ENCODE measurements around the gene SLC4A1AP.
"Not testable (repeated sequence)": the region's sequence is repeated elsewhere in the genome, so short reads cannot be mapped to it uniquely, and the experiment has no call there.

Gene SLC4A1AP

GRCh38 chr2:27651056-27651455 is 12.6 kb upstream of the SLC4A1AP start:
- DNase-seq (ENCODE audit: low read depth) = no peak

DNA sequence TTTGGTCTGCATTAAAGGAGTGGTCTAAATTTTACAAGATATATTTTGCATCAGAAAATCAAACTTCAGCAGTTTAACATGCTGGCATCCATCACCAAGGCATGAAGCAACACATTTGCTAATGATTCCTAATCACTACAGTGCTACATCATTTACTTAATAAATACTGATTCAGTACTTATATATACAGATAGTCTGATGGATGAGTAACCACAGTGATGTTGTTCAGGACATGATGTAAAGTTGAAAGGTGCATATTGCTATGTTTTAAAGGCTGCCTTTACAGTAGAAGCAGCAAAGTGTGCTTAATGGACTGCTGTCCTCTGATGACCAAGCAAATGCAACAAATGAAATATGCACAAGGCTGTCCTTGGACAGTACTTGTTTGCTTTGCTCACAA is 11.3 kb upstream of the SLC4A1AP start:
- DNase-seq (ENCODE audit: low read depth) = no peak

- DNase-seq (ENCODE audit: low read depth) = no peak
Observed at GRCh38 chr2:27652790-27653189, 10.9 kb upstream of the SLC4A1AP start.

- DNase-seq (ENCODE audit: low read depth) = no peak
Observed at GRCh38 chr2:27653397-27653796, 10.3 kb upstream of the SLC4A1AP start.

DNA sequence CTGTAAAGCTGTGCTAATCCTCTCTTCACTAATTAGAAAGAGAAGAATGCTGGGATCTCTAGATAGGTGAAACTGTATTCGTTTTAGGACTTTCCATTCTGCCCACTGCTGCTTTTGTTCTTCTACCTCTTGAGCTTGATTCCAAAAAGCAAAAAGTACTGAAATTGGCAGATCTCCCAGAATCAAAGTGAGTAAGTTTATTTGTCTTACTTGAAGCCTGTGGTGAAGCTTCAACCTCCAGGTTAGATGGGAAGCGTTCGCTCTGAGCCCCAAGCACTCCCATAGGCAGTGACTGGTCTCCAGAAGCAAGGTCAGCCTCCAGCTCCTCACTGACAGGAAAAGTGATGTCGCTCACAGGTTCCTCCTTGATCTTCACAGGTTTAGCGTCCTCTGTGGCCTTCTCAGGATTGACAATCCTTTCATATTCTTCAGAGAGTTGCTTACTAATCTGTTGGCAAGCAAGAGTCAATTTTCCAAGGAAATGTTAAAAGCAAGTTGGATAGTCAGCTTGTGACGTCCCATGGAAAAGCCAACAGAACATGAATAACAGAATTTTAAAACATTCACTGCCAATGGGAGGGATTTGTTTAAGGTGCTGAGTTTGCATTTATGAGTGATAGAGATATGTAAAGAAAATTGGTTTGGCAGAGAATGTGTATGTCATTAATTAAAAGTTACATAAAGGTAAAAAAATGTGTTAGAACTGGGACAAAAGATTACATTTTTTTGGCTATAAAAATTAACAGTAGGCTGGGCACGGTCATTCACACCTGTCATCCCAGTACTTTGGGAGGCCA is 8.3 kb upstream of the SLC4A1AP start:
- DNase-seq (ENCODE audit: low read depth) = no peak

GRCh38 chr2:27661371-27661770 is 2.3 kb upstream of the SLC4A1AP start:
- DNase-seq (ENCODE audit: low read depth) = no peak

- DNase-seq (ENCODE audit: low read depth) = no peak
Observed at GRCh38 chr2:27664154-27664574, 475 bp downstream of the SLC4A1AP start.

DNA sequence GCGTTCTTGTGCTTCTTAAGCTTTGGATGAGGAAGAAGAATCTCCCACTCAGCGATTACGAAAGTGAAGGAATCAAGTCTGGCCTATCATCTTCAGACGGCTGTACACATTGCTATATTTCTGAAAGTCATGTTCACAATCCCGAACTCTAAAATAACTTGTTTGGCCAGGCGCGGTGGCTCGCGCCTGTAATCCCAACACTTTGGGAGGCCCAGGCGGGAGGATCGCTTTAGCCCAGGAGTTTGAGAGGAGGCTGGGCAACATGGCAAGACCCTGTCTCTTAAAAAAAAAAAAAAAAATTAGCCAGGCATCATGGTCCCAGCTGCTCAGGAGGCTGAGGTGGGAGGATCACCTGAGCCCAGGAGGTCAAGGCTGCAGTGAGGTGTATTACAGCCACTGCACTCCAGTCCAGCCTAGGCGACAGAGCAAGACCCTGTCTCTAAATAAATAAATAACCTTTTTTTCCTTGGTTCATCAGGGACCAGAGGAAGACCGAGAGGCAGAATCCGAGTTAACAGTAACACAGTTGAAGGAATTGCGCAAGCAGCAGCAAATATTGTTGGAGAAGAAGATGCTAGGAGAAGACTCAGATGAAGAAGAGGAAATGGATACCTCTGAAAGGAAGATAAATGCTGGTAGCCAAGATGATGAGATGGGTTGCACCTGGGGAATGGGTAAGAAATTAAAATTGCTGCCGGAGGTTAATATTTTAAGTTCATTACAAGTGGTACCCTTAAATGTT is 1.1 kb downstream of the SLC4A1AP start:
- no peak for DNase-seq (ENCODE audit: low read depth)

GRCh38 chr2:27667446-27667845 is 3.8 kb downstream of the SLC4A1AP start:
- no peak for DNase-seq (ENCODE audit: low read depth)

DNA sequence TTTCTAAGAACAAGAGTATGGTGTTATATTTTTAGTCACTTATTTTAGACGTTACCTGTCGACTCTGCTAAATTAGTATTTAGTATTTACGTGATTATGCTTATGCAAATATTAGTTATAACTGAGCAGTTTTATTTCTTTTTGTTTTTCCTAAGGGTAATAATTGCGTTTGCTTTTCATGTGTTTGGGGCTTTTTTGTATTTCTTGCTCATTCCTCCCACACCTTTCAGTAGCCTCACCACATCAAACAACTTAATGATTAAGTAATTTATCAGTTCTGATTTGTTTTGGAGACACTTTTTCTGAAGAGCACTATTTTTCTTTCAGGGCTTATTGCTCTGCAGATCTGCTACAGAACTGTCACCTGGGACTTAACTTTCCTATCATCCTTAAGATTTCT is 7.5 kb downstream of the SLC4A1AP start:
- DNase-seq (ENCODE audit: low read depth) = no peak

DNA sequence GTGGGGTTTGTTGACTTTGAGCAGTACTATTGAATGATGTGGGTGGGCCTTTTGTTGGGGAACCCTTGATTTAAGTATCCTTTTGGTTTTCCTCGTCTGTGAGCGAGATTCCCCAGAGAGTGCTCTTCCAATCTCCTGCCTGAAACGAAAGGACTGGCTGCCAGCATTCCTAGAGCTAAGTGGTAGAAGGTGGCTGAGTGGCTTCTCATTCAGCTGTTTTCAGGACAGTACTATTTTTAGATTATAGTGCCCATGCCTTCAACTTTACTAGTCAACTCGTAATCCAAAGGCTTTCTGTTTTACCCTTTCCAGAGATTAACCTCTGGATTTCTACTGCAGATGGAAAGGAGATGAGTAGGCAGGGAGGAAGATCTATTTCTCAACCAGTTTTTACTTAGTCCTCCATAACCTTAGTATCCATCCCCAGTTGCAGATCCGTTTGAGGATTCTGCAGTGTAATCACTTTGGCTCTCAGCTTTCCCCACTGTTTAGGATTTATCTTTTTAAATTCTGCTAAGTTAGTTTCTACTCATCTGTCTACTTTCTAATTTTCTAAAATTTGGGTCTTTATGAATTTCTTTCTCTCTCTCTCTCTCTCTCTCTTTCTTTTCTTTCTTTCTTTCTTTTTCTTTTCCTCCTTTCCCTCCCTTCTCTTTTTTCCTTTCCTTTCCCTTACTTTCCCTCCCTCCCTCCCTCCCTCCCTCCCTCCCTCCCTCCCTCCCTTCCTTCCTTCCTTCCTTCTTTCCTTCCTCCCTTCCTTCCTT is 9.2 kb downstream of the SLC4A1AP start:
- no peak for DNase-seq (ENCODE audit: low read depth)

DNA sequence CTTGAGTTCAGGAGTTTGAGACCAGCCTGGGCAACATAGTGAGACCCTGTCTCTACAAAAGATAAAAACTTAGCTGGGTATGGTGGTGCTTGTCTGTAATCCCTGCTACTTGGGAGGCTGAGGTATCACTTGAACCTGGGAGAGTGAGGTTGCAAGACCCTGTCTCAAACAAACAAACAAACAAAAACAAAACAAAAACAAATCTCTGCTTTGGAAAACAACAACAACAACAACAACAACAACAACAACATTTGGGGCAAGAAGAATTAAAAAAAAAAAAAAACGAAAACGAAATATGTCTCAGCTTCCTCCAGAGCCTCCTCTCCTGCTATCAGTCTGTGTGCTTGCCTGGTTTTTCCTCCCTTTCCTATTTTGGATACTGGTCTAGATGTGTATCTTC is 16.9 kb downstream of the SLC4A1AP start:
- DNase-seq (ENCODE audit: low read depth) = no peak

DNA sequence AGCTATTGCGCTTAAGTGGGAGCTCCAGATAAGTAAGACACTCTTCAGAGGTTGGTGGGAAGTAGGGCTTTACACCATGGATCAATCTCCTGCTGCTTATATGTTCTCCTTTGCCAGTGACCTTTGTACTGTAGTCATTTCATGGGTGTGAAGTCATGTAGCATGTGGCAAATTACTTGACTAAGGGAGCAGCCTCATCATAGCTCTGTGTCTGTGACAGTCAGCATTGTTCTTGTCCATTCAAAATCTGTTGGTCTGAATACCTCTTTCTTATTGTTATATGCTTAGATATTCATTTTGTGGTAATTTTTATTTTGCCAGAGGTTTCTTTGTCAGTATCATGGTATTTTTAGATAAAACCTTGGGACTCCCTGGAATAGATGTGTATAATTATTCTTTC is 18.2 kb downstream of the SLC4A1AP start:
- DNase-seq (ENCODE audit: low read depth) = no peak

GRCh38 chr2:27682334-27682771 is 18.7 kb downstream of the SLC4A1AP start:
- DNase-seq (ENCODE audit: low read depth) = not testable (repeated sequence)

GRCh38 chr2:27683390-27684071 is 19.8 kb downstream of the SLC4A1AP start:
- DNase-seq (ENCODE audit: low read depth) = peak; percentile 75

DNA sequence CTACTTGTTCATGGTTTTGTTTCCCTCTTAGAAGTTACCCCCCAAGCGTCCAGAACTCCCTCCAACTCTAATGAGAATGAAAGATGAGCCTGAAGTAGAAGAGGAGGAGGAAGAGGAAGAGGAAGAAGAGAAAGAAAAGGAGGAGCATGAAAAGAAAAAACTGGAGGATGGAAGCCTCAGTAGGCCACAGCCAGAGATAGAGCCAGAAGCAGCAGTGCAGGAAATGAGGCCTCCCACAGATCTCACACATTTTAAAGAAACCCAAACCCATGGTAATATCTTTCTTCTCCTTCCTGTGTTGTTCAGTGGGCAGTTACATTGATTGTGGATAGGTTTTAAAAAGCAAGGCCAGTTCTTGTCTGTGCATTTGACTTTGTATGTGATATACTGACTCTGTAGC is 21.3 kb downstream of the SLC4A1AP start:
- DNase-seq (ENCODE audit: low read depth) = not testable (repeated sequence)

DNA sequence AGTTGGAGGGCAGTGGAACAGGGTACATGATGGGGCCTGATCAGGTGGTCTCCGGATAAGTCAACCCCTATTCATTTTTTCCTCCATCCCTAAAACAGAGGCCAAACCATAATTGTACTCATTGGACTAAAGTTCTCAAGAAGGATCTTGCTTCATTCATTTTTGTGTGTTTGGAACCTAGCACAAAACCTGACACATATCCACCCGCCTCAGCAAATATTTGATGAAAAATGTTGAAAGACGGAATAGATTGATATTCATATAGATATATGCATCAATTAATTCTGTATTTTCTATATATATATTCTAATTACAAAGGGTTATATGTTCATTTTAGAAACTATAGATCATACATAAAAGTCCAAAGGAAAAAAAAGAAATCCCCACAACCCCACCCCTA is 21.9 kb downstream of the SLC4A1AP start:
- no peak for DNase-seq (ENCODE audit: low read depth)

DNA sequence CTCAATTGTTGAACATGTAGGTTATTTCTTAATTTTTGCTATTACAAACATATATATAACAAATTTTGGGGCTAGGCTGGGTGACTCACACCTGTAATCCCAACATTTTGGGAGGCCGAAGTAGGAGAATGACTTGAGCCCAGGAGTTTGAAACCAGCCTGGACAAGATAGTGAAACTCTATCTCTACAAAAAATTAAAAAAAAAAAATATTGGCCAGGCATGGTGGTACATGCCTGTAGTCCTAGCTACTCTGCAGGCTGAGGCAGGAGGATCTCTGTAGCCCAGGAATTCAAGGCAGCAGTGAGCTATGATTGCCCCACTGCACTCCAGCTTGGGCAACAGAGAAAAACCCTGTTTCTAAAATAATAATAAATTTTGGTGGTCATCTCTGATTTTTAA is 23.5 kb downstream of the SLC4A1AP start:
- DNase-seq (ENCODE audit: low read depth) = no peak

DNA sequence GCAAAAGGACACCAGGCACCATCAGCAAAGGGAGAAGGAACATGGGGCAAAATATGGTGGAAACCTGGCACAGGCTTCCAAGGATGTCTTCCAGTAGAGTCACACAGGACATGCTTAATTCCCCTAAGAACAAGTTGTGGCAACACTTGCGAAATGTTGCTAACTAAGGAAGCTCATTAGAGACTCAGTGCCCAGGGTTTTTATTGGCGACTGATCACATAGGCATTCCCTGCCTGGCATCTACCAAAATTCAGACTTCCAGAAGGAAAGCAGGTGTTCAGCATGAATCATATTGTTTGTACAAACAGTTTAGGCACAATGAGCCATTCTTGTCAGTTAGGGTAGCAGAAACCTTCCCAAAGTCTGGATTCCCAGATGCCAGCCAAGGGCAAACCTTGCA is 25.7 kb downstream of the SLC4A1AP start:
- DNase-seq (ENCODE audit: low read depth) = no peak

DNA sequence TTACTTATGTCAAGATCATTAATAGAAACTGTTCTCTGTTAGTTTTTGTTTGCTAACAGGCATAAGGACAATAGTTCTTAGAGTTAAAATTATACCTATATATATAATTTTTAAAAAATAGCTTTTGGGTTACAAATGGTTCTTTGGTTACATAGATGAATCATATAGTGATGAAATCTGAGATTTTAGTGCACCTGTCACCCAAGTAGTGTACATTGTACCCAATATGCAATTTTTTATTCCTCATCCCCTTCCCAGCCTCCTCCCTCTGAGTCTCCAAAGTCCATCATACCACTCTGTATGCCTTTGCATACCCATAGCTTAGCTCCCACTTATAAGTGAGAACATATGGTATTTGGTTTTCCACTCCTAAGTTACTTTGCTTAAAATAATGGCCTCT is 26.4 kb downstream of the SLC4A1AP start:
- DNase-seq (ENCODE audit: low read depth) = no peak

GRCh38 chr2:27697660-27698059 is 34.0 kb downstream of the SLC4A1AP start:
- no peak for DNase-seq (ENCODE audit: low read depth)

DNA sequence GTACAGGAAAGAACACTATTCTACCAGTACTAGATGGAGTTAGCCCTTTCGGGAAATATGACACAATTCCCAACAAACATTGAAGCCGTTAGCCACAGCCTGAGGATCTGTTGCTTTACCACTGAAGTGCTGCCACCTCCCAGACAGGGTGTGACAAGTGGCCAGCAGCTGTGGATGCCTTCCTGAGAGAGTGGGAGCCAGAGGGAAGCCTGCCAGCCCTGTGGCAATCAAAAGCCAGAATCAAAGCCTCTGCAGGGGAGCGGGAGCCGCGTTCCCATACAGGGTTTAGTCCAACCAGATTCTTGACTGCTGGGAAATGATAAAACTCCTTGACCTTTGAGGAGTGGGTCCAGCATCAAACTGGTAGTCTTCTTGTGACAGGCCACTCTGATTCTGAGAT is 38.0 kb downstream of the SLC4A1AP start:
- no peak for DNase-seq (ENCODE audit: low read depth)

All from stimulated activated CD8-positive, alpha-beta memory T cell treated with anti-CD3 and anti-CD28 coated beads, Interleukin-4, amount 100 ng/mL, for 24 hours (primary cell).